Tibial nerve (tissue), 4 donors: ENCODE results near the gene MAP3K19. TPM values are rescaled to one million over a fixed set of nuclear protein-coding genes. Genes with fewer than 3 reads are reported as not detected.
"Not testable (repeated sequence)": the region's sequence is repeated elsewhere in the genome, so short reads cannot be mapped to it uniquely, and the experiment has no call there.

Source experiments
- DNase-seq, 2 donors: peaks; one replicate each; pipeline ENCODE4 v3.0.0-alpha.2; 2019; ENCODE audit warnings: low spot score in 2 of 2
- H3K27ac ChIP-seq, 4 donors: fragments of 200-600 bp; sonication (generic) in 3 of 4; one replicate each; pipeline ENCODE4 v1.5.1; 2017 to 2019; ENCODE audit warnings: mild to moderate bottlenecking in 1 of 4
- H3K27me3 ChIP-seq, 2 donors: fragments of 200-600 bp; sonication (generic) in 1 of 2; one replicate each; pipeline versions ENCODE4 v1.5.1 to v1.6.0; 2017 to 2019
- H3K36me3 ChIP-seq, 3 donors: fragments of 200-600 bp; sonication (generic); one replicate each; pipeline ENCODE4 v1.5.1; 2018 to 2019
- H3K4me1 ChIP-seq, 4 donors: fragments of 200-600 bp; sonication (generic) in 3 of 4; one replicate each; pipeline ENCODE4 v1.5.1; 2017 to 2019
- H3K4me3 ChIP-seq, 4 donors: fragments of 200-600 bp; sonication (generic) in 3 of 4; one replicate each; pipeline ENCODE4 v1.5.1; 2017 to 2019; ENCODE audit warnings: mild to moderate bottlenecking in 1 of 4, moderate library complexity in 1 of 4
- H3K9me3 ChIP-seq, 4 donors: fragments of 200-600 bp; sonication (generic) in 3 of 4; one replicate each; pipeline ENCODE4 v1.5.1; 2017 to 2019
- CTCF ChIP-seq, 5 experiments: fragments of 200-600 bp in 3 of 5; fragments of 450-650 bp in 2 of 5; sonication (generic) in 3 of 5; IDR thresholded peaks; one replicate each; pipeline ENCODE4 v1.5.1; 2016 to 2019; ENCODE audit warnings: antibody characterized with exemption in 5 of 5, mild to moderate bottlenecking in 3 of 5, moderate library complexity in 2 of 5
- EP300 ChIP-seq, 2 donors: sonication (generic); formaldehyde crosslinking; IDR thresholded peaks; one replicate each; pipeline ENCODE4 v1.6.1; 2017; ENCODE audit warnings: antibody characterized with exemption in 2 of 2, mild to moderate bottlenecking in 1 of 2
- POLR2A ChIP-seq, 2 donors: fragments of 450-650 bp; IDR thresholded peaks; one replicate each; pipeline ENCODE4 v1.6.1; 2017; ENCODE audit warnings: antibody characterized with exemption in 2 of 2, mild to moderate bottlenecking in 2 of 2, moderate library complexity in 2 of 2
- WGBS, 2 donors: methylation state at CpG; one replicate each; pipeline ENCODE4 v1.1.5; 2018; 5-methylcytosine and 5-hydroxymethylcytosine counted together
- total RNA-seq, 4 donors: library from RNA; depleted of rRNA; stranded (reverse); fragments of >200 nt; gene quantifications; one replicate each; pipeline ENCODE4 v1.1.0, GENCODE V29; 2016

Gene MAP3K19
- total RNA-seq, 4 donors from 2014 or later, result not detected

- Histone ChIP-seq H3K36me3 (no peaks in the 10 kb centered on the region), H3K9me3 (peaks cover 0 to 36% (median 3%) of the 10 kb centered on the region in 4 donors), H3K4me3 (no peak overlapping the region), H3K4me1 (no peaks in the 10 kb centered on the region), H3K27ac (no peak overlapping the region), H3K27me3 (no peaks in the 10 kb centered on the region)
- TF ChIP-seq POLR2A (IDR thresholded peaks at IDR 0.05), result no peak
- TF ChIP-seq CTCF (IDR thresholded peaks at IDR 0.05), result no peak
- TF ChIP-seq EP300 (IDR thresholded peaks at IDR 0.05), result no peak
- no peak for DNase-seq
- WGBS, 2 donors, result 86 to 88% methylated on average over 2 of the region's 2 CpGs
Measured at GRCh38 chr2:134973241-134974138, 73.8 kb downstream of the MAP3K19 start.

- not testable (repeated sequence) for H3K4me1 ChIP-seq, H3K27ac ChIP-seq, H3K27me3 ChIP-seq, H3K4me3 ChIP-seq, H3K36me3 ChIP-seq, DNase-seq
- H3K9me3 ChIP-seq, result peaks cover 0 to 11% (median 3%) of the 10 kb centered on the region in 4 donors
- 64 to 67% methylated on average over 10 of the region's 10 CpGs for WGBS, 2 donors
Measured at GRCh38 chr2:134967166-134967565, 80.1 kb downstream of the MAP3K19 start.

- TF ChIP-seq EP300 (IDR thresholded peaks at IDR 0.05), result no peak
- TF ChIP-seq CTCF (IDR thresholded peaks at IDR 0.05), result no peak
- no peak for TF ChIP-seq POLR2A (IDR thresholded peaks at IDR 0.05)
- Histone ChIP-seq H3K27ac (no peak overlapping the region), H3K4me1 (no peaks in the 10 kb centered on the region), H3K9me3 (no peaks in the 10 kb centered on the region), H3K36me3 (peaks cover 0 to 47% (median 0%) of the 10 kb centered on the region in 3 donors), H3K4me3 (no peak overlapping the region), H3K27me3 (no peaks in the 10 kb centered on the region)
- DNase-seq, result no peak
- WGBS, 2 donors, result 88 to 91% methylated on average over 5 of the region's 5 CpGs
Measured at GRCh38 chr2:134957477-134957876, 89.8 kb downstream of the MAP3K19 start.

- TF ChIP-seq CTCF (IDR thresholded peaks at IDR 0.05), result no peak
- no peak for TF ChIP-seq POLR2A (IDR thresholded peaks at IDR 0.05)
- TF ChIP-seq EP300 (IDR thresholded peaks at IDR 0.05), result no peak
- no peak overlapping the region for H3K4me3 ChIP-seq
- WGBS, 2 donors, result 38 to 39% methylated on average over 1 of the region's 1 CpG
- H3K27me3 ChIP-seq, result no peaks in the 10 kb centered on the region
- DNase-seq, result no peak
- no peak overlapping the region for H3K27ac ChIP-seq
- no peaks in the 10 kb centered on the region for H3K9me3 ChIP-seq
- H3K4me1 ChIP-seq, result no peaks in the 10 kb centered on the region
- H3K36me3 ChIP-seq, result peaks cover 0 to 64% (median 0%) of the 10 kb centered on the region in 3 donors
Measured at GRCh38 chr2:134955744-134956143, 91.5 kb downstream of the MAP3K19 start.

GRCh38 chr2:134954065-134954464, 93.2 kb downstream of the MAP3K19 start:
- Histone ChIP-seq H3K27ac (no peak overlapping the region), H3K4me3 (no peak overlapping the region), H3K4me1 (no peaks in the 10 kb centered on the region), H3K9me3 (no peaks in the 10 kb centered on the region), H3K36me3 (peaks cover 0 to 81% (median 0%) of the 10 kb centered on the region in 3 donors), H3K27me3 (no peaks in the 10 kb centered on the region)
- no peak for TF ChIP-seq POLR2A (IDR thresholded peaks at IDR 0.05)
- TF ChIP-seq CTCF (IDR thresholded peaks at IDR 0.05), result no peak
- TF ChIP-seq EP300 (IDR thresholded peaks at IDR 0.05), result no peak
- 83 to 90% methylated on average over 5 of the region's 5 CpGs for WGBS, 2 donors
- DNase-seq, result no peak
